Neural progenitor cell (in vitro differentiated cells): ENCODE data around the gene C3orf20. TPM values are rescaled to one million over a fixed set of nuclear protein-coding genes. Genes with fewer than 3 reads are reported as not detected.

Experiments
- DNase-seq: peaks from one replicate; pipeline ENCODE4 v3.0.0-alpha.2; 2016; ENCODE audit warnings: low spot score
- H2AFZ ChIP-seq: fragments of 200-600 bp; sonication (generic); replicated peaks from 2 replicates; pipeline ENCODE4 v1.6.1; 2016; ENCODE audit warnings: antibody characterized with exemption
- H3F3A ChIP-seq: fragments of 200-600 bp; sonication (generic); 2 replicates; pipeline ENCODE4 v1.6.1; 2016; ENCODE audit warnings: antibody characterized with exemption, low read depth
- H3K27ac ChIP-seq: fragments of 200-600 bp; sonication (generic); 2 replicates; pipeline ENCODE4 v1.5.1; 2016; ENCODE audit warnings: mild to moderate bottlenecking
- H3K27me3 ChIP-seq: fragments of 200-600 bp; sonication (generic); 2 replicates; pipeline ENCODE4 v1.6.1; 2016; ENCODE audit warnings: mild to moderate bottlenecking, moderate library complexity
- H3K36me3 ChIP-seq: fragments of 200-600 bp; sonication (generic); 2 replicates; pipeline ENCODE4 v1.5.1; 2016
- H3K4me1 ChIP-seq: fragments of 200-600 bp; sonication (generic); 2 replicates; pipeline ENCODE4 v1.6.1; 2016; ENCODE audit warnings: mixed run types
- H3K4me2 ChIP-seq: fragments of 200-600 bp; sonication (generic); 2 replicates; pipeline ENCODE4 v1.6.1; 2016
- H3K4me3 ChIP-seq: fragments of 200-600 bp; sonication (generic); 2 replicates; pipeline ENCODE4 v1.5.1; 2016
- H3K79me2 ChIP-seq: fragments of 200-600 bp; sonication (generic); 2 replicates; pipeline ENCODE4 v1.6.1; 2016; ENCODE audit warnings: low read depth
- H3K9ac ChIP-seq: fragments of 200-600 bp; sonication (generic); 2 replicates; pipeline ENCODE4 v1.6.1; 2016
- H3K9me3 ChIP-seq: fragments of 200-600 bp; sonication (generic); 2 replicates; pipeline ENCODE4 v1.5.1; 2016; ENCODE audit warnings: low read depth
- H4K20me1 ChIP-seq: fragments of 200-600 bp; sonication (generic); 2 replicates; pipeline ENCODE4 v1.6.1; 2016; ENCODE audit warnings: low read depth
- H3K27ac Mint-ChIP-seq: 3 replicates; pipeline ENCODE4 v1.8.0; 2021; ENCODE audit warnings: mixed read lengths
- H3K27me3 Mint-ChIP-seq: 2 replicates; pipeline ENCODE4 v1.8.0; 2022; ENCODE audit warnings: low read depth, mild to moderate bottlenecking, inconsistent platforms, moderate library complexity, mixed read lengths; ENCODE audit not compliant: insufficient read depth
- H3K36me3 Mint-ChIP-seq: 3 replicates; pipeline ENCODE4 v1.8.0; 2021; ENCODE audit warnings: mixed read lengths
- H3K4me1 Mint-ChIP-seq: 3 replicates; pipeline ENCODE4 v1.8.0; 2021; ENCODE audit warnings: mixed read lengths
- H3K4me3 Mint-ChIP-seq: 3 replicates; pipeline ENCODE4 v1.8.0; 2021; ENCODE audit warnings: mild to moderate bottlenecking, moderate library complexity, mixed read lengths
- H3K9me3 Mint-ChIP-seq: 3 replicates; pipeline ENCODE4 v1.8.0; 2020; ENCODE audit warnings: mixed read lengths
- EZH2 ChIP-seq: fragments of 200-600 bp; sonication (generic); IDR thresholded peaks from 2 replicates; pipeline ENCODE4 v1.6.1; 2017; ENCODE audit warnings: antibody characterized with exemption, mild to moderate bottlenecking, moderate library complexity
- EZH2phosphoT487 ChIP-seq: fragments of 200-600 bp; sonication (generic); IDR thresholded peaks from 2 replicates; pipeline ENCODE4 v1.6.1; 2017; ENCODE audit warnings: antibody characterized with exemption
- total RNA-seq: library from RNA; depleted of rRNA; stranded (reverse); fragments of >200 nt; gene quantifications from 2 replicates; pipeline ENCODE4 v1.2.3, GENCODE V29; 2015; ENCODE audit warnings: low replicate concordance
- TF ChIP-seq, protein P1 (sequence below): fragments of 200-600 bp; sonication (generic); IDR thresholded peaks from 2 replicates; pipeline ENCODE4 v1.5.1; 2017; ENCODE audit warnings: antibody characterized with exemption, mild to moderate bottlenecking

Gene C3orf20
- total RNA-seq, 1 donor from 2014 or later = not detected

DNA sequence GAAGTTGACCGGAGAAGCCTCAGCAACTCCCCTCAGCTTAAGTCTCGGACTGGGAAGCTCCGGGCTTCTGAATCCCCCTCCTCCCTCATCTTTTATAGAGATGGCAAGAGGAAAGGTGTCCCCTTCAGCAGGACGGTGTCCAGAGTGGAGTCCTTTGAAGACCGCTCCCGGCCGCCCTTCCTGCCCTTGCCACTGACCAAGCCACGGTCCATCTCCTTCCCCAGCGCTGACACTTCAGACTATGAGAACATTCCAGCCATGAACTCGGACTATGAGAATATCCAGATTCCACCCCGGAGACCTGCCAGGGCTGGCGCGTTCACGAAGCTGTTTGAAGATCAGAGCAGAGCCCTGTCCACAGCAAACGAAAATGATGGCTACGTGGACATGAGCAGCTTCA, 146.2 kb downstream of the C3orf20 start:
- Mint-ChIP-seq H3K36me3 (peaks cover 2% of the 10 kb centered on the region), H3K4me3 (no peak overlapping the region), H3K9me3 (peaks cover 2% of the 10 kb centered on the region), H3K4me1 (peaks cover 13% of the 10 kb centered on the region), H3K27ac (no peak overlapping the region), H3K27me3 (peaks cover 15% of the 10 kb centered on the region)
- no peak overlapping the region for H3K9ac ChIP-seq
- peaks cover 4% of the 10 kb centered on the region for H3K4me1 ChIP-seq
- H3K4me2 ChIP-seq = no peak overlapping the region
- H3K9me3 ChIP-seq = no peaks in the 10 kb centered on the region
- TF ChIP-seq EZH2phosphoT487 = no peak
- no peak for TF ChIP-seq EZH2
- TF ChIP-seq, protein P1, sequence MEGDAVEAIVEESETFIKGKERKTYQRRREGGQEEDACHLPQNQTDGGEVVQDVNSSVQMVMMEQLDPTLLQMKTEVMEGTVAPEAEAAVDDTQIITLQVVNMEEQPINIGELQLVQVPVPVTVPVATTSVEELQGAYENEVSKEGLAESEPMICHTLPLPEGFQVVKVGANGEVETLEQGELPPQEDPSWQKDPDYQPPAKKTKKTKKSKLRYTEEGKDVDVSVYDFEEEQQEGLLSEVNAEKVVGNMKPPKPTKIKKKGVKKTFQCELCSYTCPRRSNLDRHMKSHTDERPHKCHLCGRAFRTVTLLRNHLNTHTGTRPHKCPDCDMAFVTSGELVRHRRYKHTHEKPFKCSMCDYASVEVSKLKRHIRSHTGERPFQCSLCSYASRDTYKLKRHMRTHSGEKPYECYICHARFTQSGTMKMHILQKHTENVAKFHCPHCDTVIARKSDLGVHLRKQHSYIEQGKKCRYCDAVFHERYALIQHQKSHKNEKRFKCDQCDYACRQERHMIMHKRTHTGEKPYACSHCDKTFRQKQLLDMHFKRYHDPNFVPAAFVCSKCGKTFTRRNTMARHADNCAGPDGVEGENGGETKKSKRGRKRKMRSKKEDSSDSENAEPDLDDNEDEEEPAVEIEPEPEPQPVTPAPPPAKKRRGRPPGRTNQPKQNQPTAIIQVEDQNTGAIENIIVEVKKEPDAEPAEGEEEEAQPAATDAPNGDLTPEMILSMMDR = no peak
- H2AFZ ChIP-seq = no peak overlapping the region
- no peaks in the 10 kb centered on the region for H4K20me1 ChIP-seq
- H3K27me3 ChIP-seq = no peaks in the 10 kb centered on the region
- H3K27ac ChIP-seq = no peak overlapping the region
- no peaks in the 10 kb centered on the region for H3K36me3 ChIP-seq
- H3K4me3 ChIP-seq = no peak overlapping the region
- no peaks in the 10 kb centered on the region for H3K79me2 ChIP-seq
- DNase-seq = no peak
- H3F3A ChIP-seq = no peaks in the 10 kb centered on the region

DNA sequence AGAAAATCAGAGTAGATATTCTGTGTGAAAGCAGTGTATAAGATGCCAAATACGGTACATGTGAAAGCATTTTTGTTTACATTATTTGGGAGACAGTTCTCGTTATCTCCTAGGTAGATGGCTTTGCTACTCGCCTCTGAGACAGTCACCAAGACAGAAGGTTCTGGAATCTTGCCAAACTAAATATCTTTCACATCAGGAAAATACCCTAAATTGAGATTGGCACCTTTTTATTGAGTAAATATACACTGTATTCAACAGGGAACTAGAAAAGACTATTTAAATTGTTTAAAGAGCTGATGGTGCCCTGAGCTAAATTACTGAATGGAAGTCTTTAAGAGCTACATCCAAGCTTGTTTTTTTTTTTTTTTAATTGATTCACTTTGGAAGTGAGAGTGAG, 147.2 kb downstream of the C3orf20 start:
- H3K79me2 ChIP-seq = no peaks in the 10 kb centered on the region
- DNase-seq = no peak
- H3K27me3 ChIP-seq = no peaks in the 10 kb centered on the region
- TF ChIP-seq, protein P1 = no peak
- TF ChIP-seq EZH2phosphoT487 (no peak), EZH2 (no peak)
- H3K27me3 Mint-ChIP-seq = peaks cover 15% of the 10 kb centered on the region
- H3K4me1 ChIP-seq = peaks cover 4% of the 10 kb centered on the region
- H3K9me3 Mint-ChIP-seq = peaks cover 2% of the 10 kb centered on the region
- no peaks in the 10 kb centered on the region for H3F3A ChIP-seq
- H3K4me2 ChIP-seq = no peak overlapping the region
- peaks cover 2% of the 10 kb centered on the region for H3K36me3 Mint-ChIP-seq
- no peak overlapping the region for H3K9ac ChIP-seq
- H3K4me3 ChIP-seq = no peak overlapping the region
- no peak overlapping the region for H3K4me3 Mint-ChIP-seq
- H3K27ac Mint-ChIP-seq = no peak overlapping the region
- H4K20me1 ChIP-seq = no peaks in the 10 kb centered on the region
- peaks cover 13% of the 10 kb centered on the region for H3K4me1 Mint-ChIP-seq
- no peaks in the 10 kb centered on the region for H3K36me3 ChIP-seq
- no peak overlapping the region for H3K27ac ChIP-seq
- no peaks in the 10 kb centered on the region for H3K9me3 ChIP-seq
- no peak overlapping the region for H2AFZ ChIP-seq

Other genes starting within 250 kb of the C3orf20 start
- gene GRIP2, start 134.8 kb upstream of the C3orf20 start, total RNA-seq = 0.25 TPM in 1 of 2 replicates, not detected in the other
- gene CCDC174, start 23.4 kb upstream of the C3orf20 start, total RNA-seq = 13.0 and 15.6 TPM in 2 replicates
- gene FGD5, start 143.8 kb downstream of the C3orf20 start, total RNA-seq = 0.24 and 0.25 TPM in 2 replicates